IMR-90 (cell line): ENCODE results near the gene BHLHA15. TPM values are rescaled to one million over a fixed set of nuclear protein-coding genes. Genes with fewer than 3 reads are reported as not detected.

ENCODE experiments used
- ATAC-seq: fragments of 200-7000 bp; cut with Tn5 transposase; 2 replicates; pipeline ENCODE4 v1.9.1; 2020; ENCODE audit warnings: low read depth, mild to moderate bottlenecking, moderate library complexity
- BruUV-seq: library from RNA; stranded (reverse); fragments of 400-500 nt; replicated peaks from 2 replicates; lab custom pipeline; 2021; lab: Mats Ljungman, UMichigan
- CTCF ChIA-PET: fragments of 300-600 bp; formaldehyde crosslinking; extraction: SDS; loops from one replicate; lab custom pipeline; 2021; ENCODE audit warnings: antibody characterized with exemption; lab: Yijun Ruan, JAX
- POLR2A ChIA-PET: fragments of 300-600 bp; sonication (Branson Sonifier 250); formaldehyde crosslinking; loops from one replicate; lab custom pipeline; 2022; ENCODE audit warnings: antibody characterized with exemption; ENCODE audit not compliant: unreplicated experiment; lab: Charles Lee
- DNase-seq: peaks from one replicate; pipeline ENCODE4 v3.0.0; 2013
- H2AFZ ChIP-seq: replicated peaks from 2 replicates; pipeline ENCODE3; 2013; ENCODE audit warnings: low read length, mild to moderate bottlenecking; ENCODE audit not compliant: poor library complexity
- H2AK5ac ChIP-seq: 2 replicates; pipeline ENCODE4 v1.6.1; 2013; ENCODE audit warnings: low read depth, low read length, inconsistent platforms
- H2AK9ac ChIP-seq: replicated peaks from 2 replicates; pipeline ENCODE3; 2013; ENCODE audit warnings: mild to moderate bottlenecking, low read depth, low read length, moderate library complexity; ENCODE audit not compliant: poor library complexity
- H2BK120ac ChIP-seq: 2 replicates; pipeline ENCODE4 v1.6.1; 2013; ENCODE audit warnings: low read depth, low read length, inconsistent platforms
- H2BK15ac ChIP-seq: 3 replicates; pipeline ENCODE4 v1.6.1; 2013; ENCODE audit warnings: low read depth, low read length, inconsistent platforms
- H2BK20ac ChIP-seq: 2 replicates; pipeline ENCODE4 v1.6.1; 2013; ENCODE audit warnings: low read depth, mild to moderate bottlenecking, inconsistent platforms, low read length, moderate library complexity
- H2BK5ac ChIP-seq: 2 replicates; pipeline ENCODE4 v1.6.1; 2013; ENCODE audit warnings: mild to moderate bottlenecking, low read depth, low read length, inconsistent platforms; ENCODE audit not compliant: poor library complexity, severe bottlenecking
- H3K14ac ChIP-seq: replicated peaks from 2 replicates; pipeline ENCODE4 v1.6.1; 2013; ENCODE audit warnings: low read depth, low read length, inconsistent platforms
- H3K18ac ChIP-seq: 2 replicates; pipeline ENCODE4 v1.6.1; 2013; ENCODE audit warnings: low read depth, low read length, control low read depth
- H3K23ac ChIP-seq: 2 replicates; pipeline ENCODE4 v1.6.1; 2013; ENCODE audit warnings: low read depth, low read length, inconsistent platforms
- H3K27ac ChIP-seq: 2 replicates; pipeline ENCODE4 v1.5.1; 2013; ENCODE audit warnings: mild to moderate bottlenecking, control low read depth, low read length; ENCODE audit not compliant: insufficient read depth
- H3K27me3 ChIP-seq: 2 replicates; pipeline ENCODE4 v1.6.1; 2013; ENCODE audit warnings: low read length; ENCODE audit not compliant: control insufficient read depth, insufficient read depth
- H3K36me3 ChIP-seq: 2 replicates; pipeline ENCODE4 v1.6.1; 2013; ENCODE audit warnings: low read length, mixed read lengths; ENCODE audit not compliant: control insufficient read depth, insufficient read depth
- H3K4ac ChIP-seq: 2 replicates; pipeline ENCODE4 v1.6.1; 2013; ENCODE audit warnings: low read depth, low read length, inconsistent platforms
- H3K4me1 ChIP-seq: 2 replicates; pipeline ENCODE4 v1.6.1; 2013; ENCODE audit warnings: low read length, mixed read lengths; ENCODE audit not compliant: control insufficient read depth, insufficient read depth
- H3K4me2 ChIP-seq: 2 replicates; pipeline ENCODE4 v1.6.1; 2013; ENCODE audit warnings: low read depth, mild to moderate bottlenecking, control low read depth, low read length, moderate library complexity
- H3K4me3 ChIP-seq: 2 replicates; pipeline ENCODE4 v1.5.1; 2013; ENCODE audit warnings: low read depth, mild to moderate bottlenecking, control low read depth, low read length, moderate library complexity; ENCODE audit not compliant: insufficient read depth
- H3K56ac ChIP-seq: 2 replicates; pipeline ENCODE4 v1.6.1; 2013; ENCODE audit warnings: low read length, inconsistent platforms; ENCODE audit not compliant: insufficient read depth; ENCODE audit errors: extremely low read depth
- H3K79me1 ChIP-seq, 2 experiments: 2 replicates each; pipeline ENCODE4 v1.6.1; 2013; ENCODE audit warnings: low read length in 2 of 2, inconsistent platforms in 1 of 2, low read depth in 1 of 2
- H3K9ac ChIP-seq: 2 replicates; pipeline ENCODE4 v1.6.1; 2013; ENCODE audit warnings: low read depth, low read length, control low read depth
- H3K9me1 ChIP-seq: 2 replicates; pipeline ENCODE4 v1.6.1; 2013; ENCODE audit warnings: low read length, inconsistent platforms; ENCODE audit not compliant: insufficient read depth
- H3K9me3 ChIP-seq: 2 replicates; pipeline ENCODE4 v1.6.1; 2013; ENCODE audit warnings: low read length; ENCODE audit not compliant: control insufficient read depth, insufficient read depth
- H4K20me1 ChIP-seq: 2 replicates; pipeline ENCODE4 v1.6.1; 2013; ENCODE audit warnings: low read length, inconsistent platforms; ENCODE audit not compliant: insufficient read depth
- H4K5ac ChIP-seq: 2 replicates; pipeline ENCODE4 v1.6.1; 2013; ENCODE audit warnings: mild to moderate bottlenecking, low read depth, low read length, control low read depth
- H4K8ac ChIP-seq, 2 experiments: 2 replicates each; pipeline ENCODE4 v1.6.1; 2013; ENCODE audit warnings: low read depth in 2 of 2, low read length in 2 of 2, control low read depth in 1 of 2, inconsistent platforms in 1 of 2
- H4K91ac ChIP-seq: 2 replicates; pipeline ENCODE4 v1.6.1; 2013; ENCODE audit warnings: low read depth, low read length, inconsistent platforms; ENCODE audit not compliant: insufficient read depth
- BHLHE40 ChIP-seq: fragments of 150-350 bp; IDR thresholded peaks from 2 replicates; pipeline ENCODE4 v1.6.1; 2016; ENCODE audit warnings: mild to moderate bottlenecking, low read depth, low read length
- CEBPB ChIP-seq: IDR thresholded peaks from 2 replicates; pipeline ENCODE4 v1.6.1; 2012; ENCODE audit warnings: low read depth, low read length, improper control_type of control experiment
- FOS ChIP-seq: fragments of 150-350 bp; IDR thresholded peaks from 2 replicates; pipeline ENCODE4 v1.6.1; 2016; ENCODE audit warnings: low read depth, low read length
- MAZ ChIP-seq: IDR thresholded peaks from 2 replicates; pipeline ENCODE4 v1.6.1; 2012; ENCODE audit warnings: low read depth, mild to moderate bottlenecking, low read length, improper control_type of control experiment, moderate library complexity, borderline replicate concordance
- NFE2L2 ChIP-seq: fragments of 150-350 bp; IDR thresholded peaks from 2 replicates; pipeline ENCODE4 v1.6.1; 2016; ENCODE audit warnings: low read depth, mild to moderate bottlenecking, low read length
- POLR2A ChIP-seq: IDR thresholded peaks from 2 replicates; pipeline ENCODE4 v1.6.1; 2012; ENCODE audit warnings: mild to moderate bottlenecking, low read depth, low read length
- RAD21 ChIP-seq: IDR thresholded peaks from 2 replicates; pipeline ENCODE4 v1.6.1; 2012; ENCODE audit warnings: low read length, improper control_type of control experiment
- RFX5 ChIP-seq: IDR thresholded peaks from 2 replicates; pipeline ENCODE4 v1.8.0; 2012; ENCODE audit warnings: low read depth, mild to moderate bottlenecking, low read length, moderate library complexity
- SMC3 ChIP-seq: fragments of 150-350 bp; IDR thresholded peaks from 2 replicates; pipeline ENCODE4 v1.6.1; 2016; ENCODE audit warnings: low read depth, mild to moderate bottlenecking, antibody characterized with exemption, low read length, moderate library complexity
- WGBS, 2 experiments: methylation state at CpG; one replicate each; pipeline versions ENCODE4 v1.1.5 to v1.1.7; 2013; ENCODE audit warnings: missing lambda C conversion rate in 2 of 2; ENCODE audit not compliant: insufficient read length in 1 of 2; ENCODE audit errors: extremely low coverage in 2 of 2; 5-methylcytosine and 5-hydroxymethylcytosine counted together
- dilution Hi-C: fragments of 300-500 bp; cut with HindIII; formaldehyde crosslinking; loops from one replicate; pipeline ENCODE4 v1.14.3; 2018; ENCODE audit warnings: low sequenced_read_pairs; ENCODE audit not compliant: unreplicated experiment
- in situ Hi-C: fragments of 300-500 bp; cut with MboI; formaldehyde crosslinking; loops from 3 replicates; pipeline ENCODE4 v1.14.3; 2019; ENCODE audit warnings: low sequenced_read_pairs, inconsistent platforms, mixed read lengths
- intact Hi-C: fragments of 100-400 bp; cut with micrococcal nuclease; formaldehyde crosslinking; loops from 2 replicates; pipeline ENCODE4 v1.10.0; 2022
- polyA plus RNA-seq, 3 experiments: library from polyadenylated mRNA; depleted of rRNA; stranded (reverse); fragments of >200 nt; gene quantifications; 2 replicates each; pipeline ENCODE4 v1.2.3, GENCODE V29; 2012; ENCODE audit warnings: low replicate concordance in 1 of 3
- total RNA-seq: library from RNA; depleted of rRNA; stranded (reverse); fragments of >200 nt; gene quantifications from 2 replicates; pipeline ENCODE4 v1.2.3, GENCODE V29; 2012
- TF ChIP-seq, protein P1 (sequence below): fragments of 150-350 bp; IDR thresholded peaks from 2 replicates; pipeline ENCODE4 v1.6.1; 2016; ENCODE audit warnings: low read depth, mild to moderate bottlenecking, low read length, moderate library complexity, borderline replicate concordance

The BHLHA15 gene
- total and polyA plus RNA-seq, 2 of the 4 experiments (the other 2 are of a cell fraction), result not detected

DNA sequence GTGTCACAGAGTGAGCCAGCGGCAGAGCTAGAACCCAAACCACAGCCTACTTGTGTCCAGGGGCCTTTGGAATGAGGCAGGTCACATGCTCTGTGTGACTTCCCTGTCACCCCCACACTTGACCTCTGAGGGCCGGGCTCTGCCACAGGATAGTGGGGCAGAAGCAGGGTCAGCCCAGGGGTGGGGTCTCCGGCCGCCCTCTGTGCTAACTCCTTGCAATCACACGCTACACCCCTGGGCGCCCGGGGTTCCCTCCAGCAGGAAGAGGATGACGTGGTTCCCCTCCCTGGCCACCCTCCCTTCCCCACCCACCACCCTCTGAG lies 21.0 kb downstream of the BHLHA15 start:
- CTCF ChIA-PET, result no interaction called here
- no CpG with 5 or more reads among the region's 8 CpGs for WGBS, 2 experiments
- no peak overlapping the region for H2AK5ac ChIP-seq

More for the DNA sequence above, 21.0 kb downstream of the BHLHA15 start:
- no peak overlapping the region for H3K18ac ChIP-seq
- TF ChIP-seq CEBPB (no peak), FOS (no peak), POLR2A (no peak), RAD21 (no peak), BHLHE40 (no peak), NFE2L2 (no peak), MAZ (no peak), RFX5 (no peak), SMC3 (no peak)
- TF ChIP-seq, protein P1, sequence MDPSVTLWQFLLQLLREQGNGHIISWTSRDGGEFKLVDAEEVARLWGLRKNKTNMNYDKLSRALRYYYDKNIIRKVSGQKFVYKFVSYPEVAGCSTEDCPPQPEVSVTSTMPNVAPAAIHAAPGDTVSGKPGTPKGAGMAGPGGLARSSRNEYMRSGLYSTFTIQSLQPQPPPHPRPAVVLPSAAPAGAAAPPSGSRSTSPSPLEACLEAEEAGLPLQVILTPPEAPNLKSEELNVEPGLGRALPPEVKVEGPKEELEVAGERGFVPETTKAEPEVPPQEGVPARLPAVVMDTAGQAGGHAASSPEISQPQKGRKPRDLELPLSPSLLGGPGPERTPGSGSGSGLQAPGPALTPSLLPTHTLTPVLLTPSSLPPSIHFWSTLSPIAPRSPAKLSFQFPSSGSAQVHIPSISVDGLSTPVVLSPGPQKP, result no peak
- H4K5ac ChIP-seq, result no peak overlapping the region
- dilution Hi-C loops, result no loop called here
- H3K9ac ChIP-seq, result no peak overlapping the region
- no TSS peak for BruUV-seq
- H3K4me1 ChIP-seq, result no peaks in the 10 kb centered on the region
- no peak overlapping the region for H4K8ac ChIP-seq
- no peak overlapping the region for H3K27ac ChIP-seq
- H3K14ac ChIP-seq, result no peak overlapping the region
- H2BK15ac ChIP-seq, result no peak overlapping the region
- peaks cover 31% of the 10 kb centered on the region; the same call in 1 of the 2 replicates for H3K36me3 ChIP-seq
- H3K9me1 ChIP-seq, result no peaks in the 10 kb centered on the region
- H4K91ac ChIP-seq, result no peak overlapping the region
- no peak overlapping the region for H3K23ac ChIP-seq
- no peak overlapping the region for H3K4me3 ChIP-seq
- H2AFZ ChIP-seq, result no peak overlapping the region
- H2BK120ac ChIP-seq, result no peak overlapping the region
- H3K4ac ChIP-seq, result no peak overlapping the region
- H2BK5ac ChIP-seq, result no peak overlapping the region
- POLR2A ChIA-PET, result interaction anchor here (0.7 kb wide), 1 partner anchor 89 kb away, joined by 9 read pairs; no protein-coding TSS in a partner anchor
- no peaks in the 10 kb centered on the region for H3K9me3 ChIP-seq
- H3K79me1 ChIP-seq, result no peaks in the 10 kb centered on the region
- intact Hi-C loops, result no loop called here
- H2BK20ac ChIP-seq, result no peak overlapping the region
- H2AK9ac ChIP-seq, result no peak overlapping the region
- in situ Hi-C loops, result loop anchor here (10.0 kb wide), 1 partner anchor 207 kb away; no protein-coding TSS in a partner anchor
- ATAC-seq (no peak), DNase-seq (no peak)
- H3K4me2 ChIP-seq, result no peak overlapping the region
- no peak overlapping the region for H3K56ac ChIP-seq
- no peaks in the 10 kb centered on the region for H3K27me3 ChIP-seq
- H4K20me1 ChIP-seq, result no peaks in the 10 kb centered on the region
